Measurements from ENCODE around the gene HECW1.

GRCh38 chr7:43408981-43409380 lies 296.5 kb downstream of the HECW1 start:
- TF ChIP-seq CTCF (IDR thresholded peaks at IDR 0.05; ENCODE audit: control extremely low read depth in 1 of 3, insufficient read depth in 1 of 3, low read depth in 1 of 3, low read length in 3 of 3) (no peak), EP300 (IDR thresholded peaks at IDR 0.05; ENCODE audit: borderline replicate concordance in 1 of 2, low read depth in 2 of 2, low read length in 2 of 2) (no peak), FOSL1 (IDR thresholded peaks at IDR 0.05; ENCODE audit: insufficient read depth, low read depth, low read length) (no peak), SUZ12 (IDR thresholded peaks at IDR 0.05; ENCODE audit: low read length) (no peak), ZNF274 (IDR thresholded peaks at IDR 0.05; ENCODE audit: borderline replicate concordance, extremely low read depth, low read length) (no peak), ATF2 (IDR thresholded peaks at IDR 0.05; ENCODE audit: low read length) (no peak), POLR2A (IDR thresholded peaks at IDR 0.05; ENCODE audit: control extremely low read depth in 1 of 2, low read depth in 2 of 2, low read length in 2 of 2) (no peak), EZH2 (IDR thresholded peaks at IDR 0.05; ENCODE audit: low read depth, low read length, severe bottlenecking) (no peak), ASH2L (IDR thresholded peaks at IDR 0.05; ENCODE audit: low read length) (no peak), TAF7 (optimal IDR thresholded peaks at IDR 0.05; ENCODE audit: borderline replicate concordance, low read depth, low read length) (no peak), GABPA (IDR thresholded peaks at IDR 0.05; ENCODE audit: borderline replicate concordance, insufficient read depth, low read length) (no peak), TEAD4 (IDR thresholded peaks at IDR 0.05; ENCODE audit: low read depth, low read length) (no peak), MAX (IDR thresholded peaks at IDR 0.05) (no peak)

Measured in H1 (cell line).